Activated T-helper 2 cell treated with anti-CD3 and anti-CD28 coated beads, Interferon-gamma antibody, Interleukin-2, Interleukin-4, amounts not matched to agents 10 μg/mL and 5 μg/mL and 100 μg/mL, durations not matched to agents 14 hours and 24 hours and 36 hours (primary cell): Measurements from ENCODE around the gene ALOXE3. TPM values are rescaled to one million over a fixed set of nuclear protein-coding genes. Genes with fewer than 3 reads are reported as not detected.
"Not testable (repeated sequence)": the region's sequence is repeated elsewhere in the genome, so short reads cannot be mapped to it uniquely, and the experiment has no call there.

Experiments used
- DNase-seq: peaks from one replicate; pipeline ENCODE4 v3.0.0; 2021; ENCODE audit warnings: low spot score
- H3K27ac Mint-ChIP-seq: one replicate; pipeline ENCODE4 v1.8.0; 2021; ENCODE audit warnings: mixed read lengths
- H3K27me3 Mint-ChIP-seq: one replicate; pipeline ENCODE4 v1.8.0; 2021; ENCODE audit warnings: low read depth, mixed read lengths
- H3K36me3 Mint-ChIP-seq: one replicate; pipeline ENCODE4 v1.8.0; 2021; ENCODE audit warnings: low read depth, mixed read lengths
- H3K4me1 Mint-ChIP-seq: one replicate; pipeline ENCODE4 v1.8.0; 2021; ENCODE audit warnings: low read depth, mixed read lengths
- H3K4me3 Mint-ChIP-seq: one replicate; pipeline ENCODE4 v1.8.0; 2021; ENCODE audit warnings: low read depth, mild to moderate bottlenecking, moderate library complexity, mixed read lengths
- H3K9me3 Mint-ChIP-seq: one replicate; pipeline ENCODE4 v1.8.0; 2021; ENCODE audit warnings: mixed read lengths
- intact Hi-C: fragments of 100-400 bp; cut with micrococcal nuclease; formaldehyde crosslinking; loops from one replicate; pipeline ENCODE4 v1.15.1; 2023
- total RNA-seq: library from RNA; stranded (reverse); gene quantifications from 2 replicates; pipeline ENCODE4 v1.2.3, GENCODE V29; 2022

ALOXE3 gene
- total RNA-seq, 1 donor from 2014 or later = not detected

DNA sequence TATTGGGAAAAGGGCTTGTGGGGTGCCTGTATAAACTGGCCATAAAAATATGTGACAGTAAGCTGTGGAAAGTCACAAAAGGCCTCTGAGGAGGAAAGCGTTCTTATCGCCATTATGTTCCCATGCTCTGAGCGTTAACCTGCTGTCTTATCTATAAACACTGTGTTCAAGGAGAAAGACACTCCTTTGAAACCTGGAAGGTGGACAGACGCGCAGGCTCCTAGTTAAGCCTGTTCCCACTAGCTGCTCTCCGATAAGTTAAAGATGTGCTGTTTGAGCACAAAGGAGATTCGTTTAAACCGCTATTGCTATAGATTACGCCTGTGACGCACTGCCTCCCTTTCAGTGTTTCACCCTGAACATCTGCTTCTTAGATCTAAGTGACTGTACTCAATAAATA lies 36.0 kb downstream of the ALOXE3 start:
- Mint-ChIP-seq H3K27ac (no peak overlapping the region), H3K9me3 (no peaks in the 10 kb centered on the region), H3K4me3 (no peak overlapping the region), H3K4me1 (peaks cover 5% of the 10 kb centered on the region), H3K36me3 (no peaks in the 10 kb centered on the region), H3K27me3 (peaks cover under 1% of the 10 kb centered on the region)
- no peak for DNase-seq
- intact Hi-C loops = loop anchor here (10.0 kb wide), 1 partner anchor 223 kb away; no protein-coding TSS in a partner anchor

DNA sequence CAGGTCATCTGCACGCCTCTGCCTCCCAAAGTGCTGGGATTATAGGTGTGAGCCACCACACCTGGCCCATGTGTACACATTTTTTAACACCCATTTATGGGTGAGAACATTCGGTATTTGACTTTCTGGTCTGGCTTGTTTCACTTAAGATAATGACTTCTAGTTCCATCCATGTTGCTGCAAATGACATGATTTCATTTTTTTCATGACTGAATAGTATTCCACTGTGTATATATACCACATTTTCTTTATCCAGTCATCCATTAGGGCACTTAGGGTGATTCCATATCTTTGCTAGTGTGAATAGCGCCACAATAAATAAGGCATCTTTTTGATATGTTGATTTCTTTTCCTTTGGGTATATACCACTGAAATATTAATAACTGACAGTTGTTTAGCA lies 36.4 kb downstream of the ALOXE3 start:
- DNase-seq = no peak
- Mint-ChIP-seq H3K9me3 (no peaks in the 10 kb centered on the region), H3K27ac (no peak overlapping the region), H3K4me3 (peak overlapping the region; percentile 26), H3K36me3 (no peaks in the 10 kb centered on the region), H3K27me3 (peaks cover 2% of the 10 kb centered on the region), H3K4me1 (peaks cover 5% of the 10 kb centered on the region)
- intact Hi-C loops = loop anchor here (10.0 kb wide), 1 partner anchor 223 kb away; no protein-coding TSS in a partner anchor

DNA sequence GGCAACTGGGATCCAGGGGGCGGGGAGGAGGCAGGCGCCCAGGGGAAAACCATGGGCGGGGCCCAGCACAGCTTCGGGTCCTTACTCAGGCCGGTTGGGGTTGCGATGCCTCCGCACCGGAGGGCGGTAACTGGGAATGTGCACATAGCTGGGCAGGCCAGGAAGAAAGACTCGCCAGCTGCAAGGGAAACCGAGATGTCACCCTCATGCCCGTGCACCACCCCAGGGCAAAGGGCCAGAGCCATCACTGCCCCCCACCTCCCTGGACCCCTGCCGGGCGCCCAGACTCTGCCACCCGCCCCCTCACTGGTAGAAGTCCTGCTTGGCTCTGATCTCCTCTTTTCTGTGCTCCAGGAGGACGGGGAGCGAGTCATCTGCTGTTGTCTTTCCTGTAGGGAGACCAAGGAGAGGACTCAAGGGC lies 37.5 kb downstream of the ALOXE3 start:
- Mint-ChIP-seq H3K9me3 (no peaks in the 10 kb centered on the region), H3K36me3 (no peaks in the 10 kb centered on the region), H3K27me3 (peaks cover 8% of the 10 kb centered on the region), H3K4me1 (peaks cover 5% of the 10 kb centered on the region), H3K4me3 (peak overlapping the region; percentile 86), H3K27ac (no peak overlapping the region)
- intact Hi-C loops = loop anchor here (1.0 to 10.0 kb wide), 2 partner anchors 37 to 224 kb away; partner anchors contain the start of gene ALOXE3
- DNase-seq = no peak

GRCh38 chr17:8080208-8080798 lies 38.0 kb downstream of the ALOXE3 start:
- DNase-seq = no peak
- H3K4me1 Mint-ChIP-seq = peaks cover 5% of the 10 kb centered on the region
- H3K4me3 Mint-ChIP-seq = peak overlapping the region; percentile 86
- no peaks in the 10 kb centered on the region for H3K36me3 Mint-ChIP-seq
- H3K27ac Mint-ChIP-seq = no peak overlapping the region
- H3K27me3 Mint-ChIP-seq = peaks cover 12% of the 10 kb centered on the region
- intact Hi-C loops = loop anchor here (1.0 to 10.0 kb wide), 2 partner anchors 38 to 224 kb away; partner anchors contain the start of gene ALOXE3
- no peaks in the 10 kb centered on the region for H3K9me3 Mint-ChIP-seq

GRCh38 chr17:8079291-8080207 lies 38.8 kb downstream of the ALOXE3 start:
- DNase-seq = peak; percentile 70
- Mint-ChIP-seq H3K4me1 (peaks cover 5% of the 10 kb centered on the region), H3K9me3 (no peaks in the 10 kb centered on the region), H3K27me3 (peaks cover 17% of the 10 kb centered on the region), H3K27ac (peak overlapping the region; percentile 74), H3K36me3 (no peaks in the 10 kb centered on the region), H3K4me3 (peak overlapping the region; percentile 86)
- intact Hi-C loops = loop anchor here (1.0 to 10.0 kb wide), 2 partner anchors 39 to 225 kb away; partner anchors contain the start of gene ALOXE3

GRCh38 chr17:8077939-8078338 lies 40.4 kb downstream of the ALOXE3 start:
- H3K9me3 Mint-ChIP-seq, H3K4me3 Mint-ChIP-seq, H3K27ac Mint-ChIP-seq, intact Hi-C loops, DNase-seq, H3K36me3 Mint-ChIP-seq: not testable (repeated sequence)
- H3K4me1 Mint-ChIP-seq = peaks cover 17% of the 10 kb centered on the region
- H3K27me3 Mint-ChIP-seq = peaks cover 31% of the 10 kb centered on the region

GRCh38 chr17:8076502-8077266 lies 41.6 kb downstream of the ALOXE3 start:
- intact Hi-C loops = no loop called here
- Mint-ChIP-seq H3K9me3 (no peaks in the 10 kb centered on the region), H3K36me3 (no peaks in the 10 kb centered on the region), H3K27me3 (peaks cover 43% of the 10 kb centered on the region), H3K4me1 (peaks cover 22% of the 10 kb centered on the region), H3K4me3 (no peak overlapping the region), H3K27ac (no peak overlapping the region)
- no peak for DNase-seq

DNA sequence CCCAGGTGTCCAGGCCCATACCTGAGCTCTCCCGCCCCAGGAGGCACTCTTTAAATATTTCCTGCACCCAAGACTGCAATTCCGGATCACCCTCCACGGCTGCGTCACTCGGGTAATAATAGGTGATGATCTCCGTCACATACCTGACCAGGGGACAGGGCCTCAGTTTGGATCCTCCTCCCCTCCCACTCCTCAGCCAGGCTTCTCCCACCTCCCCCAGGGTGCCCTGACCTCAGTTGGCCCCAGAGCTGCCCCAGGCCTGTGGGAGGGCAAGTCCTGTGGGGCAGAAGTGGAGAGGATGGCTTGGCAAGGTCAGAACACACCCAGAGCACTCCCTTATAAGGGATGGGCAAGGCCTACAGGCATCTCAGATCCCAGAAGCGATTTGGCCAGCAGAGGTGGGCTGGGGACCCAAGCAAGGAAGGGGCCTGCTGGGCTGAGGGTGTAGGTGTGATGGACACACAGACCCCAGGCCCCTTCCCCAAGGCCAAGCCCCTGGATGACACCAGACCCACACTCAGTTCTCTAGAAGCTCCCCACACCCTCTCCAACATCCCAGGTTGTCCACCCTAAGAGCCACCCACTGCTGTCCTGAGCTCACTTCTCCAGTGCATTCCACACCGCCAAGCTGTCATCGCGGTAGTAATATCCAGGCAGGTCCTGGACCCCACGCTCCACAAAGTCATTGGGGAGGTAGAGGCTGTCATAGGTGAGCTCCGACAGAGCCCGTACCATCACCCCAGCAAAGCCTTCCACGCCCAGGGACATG lies 42.6 kb downstream of the ALOXE3 start:
- no peaks in the 10 kb centered on the region for H3K9me3 Mint-ChIP-seq
- H3K4me3 Mint-ChIP-seq = no peak overlapping the region
- H3K36me3 Mint-ChIP-seq = no peaks in the 10 kb centered on the region
- H3K27ac Mint-ChIP-seq = no peak overlapping the region
- H3K4me1 Mint-ChIP-seq = peaks cover 22% of the 10 kb centered on the region
- intact Hi-C loops = no loop called here
- no peak for DNase-seq
- peaks cover 50% of the 10 kb centered on the region for H3K27me3 Mint-ChIP-seq

DNA sequence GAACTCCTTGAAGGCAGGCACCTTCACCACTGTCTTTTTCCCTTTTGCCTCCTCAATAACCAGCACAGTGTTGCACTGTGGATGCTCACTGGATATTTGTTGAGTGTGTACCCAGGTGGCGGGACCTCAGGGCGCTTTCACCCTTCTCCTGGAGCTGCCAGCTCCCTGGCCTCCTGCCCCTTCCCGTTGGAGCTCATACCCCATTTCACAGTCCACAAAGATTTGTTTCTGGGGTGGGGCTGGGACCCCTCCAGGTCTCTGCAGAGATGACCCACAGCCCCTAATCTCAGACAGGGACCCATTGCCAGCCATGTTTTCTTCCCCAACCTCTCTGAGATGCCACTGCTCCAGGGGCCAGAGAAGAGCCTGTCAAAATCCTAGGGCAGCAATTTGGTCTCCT lies 43.2 kb downstream of the ALOXE3 start:
- DNase-seq = no peak
- H3K36me3 Mint-ChIP-seq = no peaks in the 10 kb centered on the region
- peaks cover 55% of the 10 kb centered on the region for H3K27me3 Mint-ChIP-seq
- peaks cover 19% of the 10 kb centered on the region for H3K4me1 Mint-ChIP-seq
- no peak overlapping the region for H3K27ac Mint-ChIP-seq
- no peaks in the 10 kb centered on the region for H3K9me3 Mint-ChIP-seq
- no peak overlapping the region for H3K4me3 Mint-ChIP-seq
- intact Hi-C loops = no loop called here

DNA sequence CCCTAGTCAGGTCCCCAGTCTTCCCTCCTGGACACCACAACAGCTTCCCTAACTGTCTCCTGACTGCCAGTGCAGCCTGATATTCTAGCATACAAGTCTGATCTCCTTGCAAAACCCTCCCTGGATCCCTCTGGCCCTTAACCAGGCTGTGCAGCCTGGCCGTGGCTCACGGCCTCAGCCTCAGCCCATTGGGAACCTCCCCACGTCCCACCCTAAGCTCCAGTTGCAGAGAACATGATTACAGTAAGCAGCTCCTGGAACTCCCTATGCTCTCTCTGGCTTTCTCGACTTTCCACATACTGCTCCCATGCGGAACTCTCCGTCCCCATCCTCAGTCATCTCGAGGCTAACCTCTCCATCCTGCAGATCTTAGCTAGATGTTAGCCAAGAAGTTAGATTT lies 43.8 kb downstream of the ALOXE3 start:
- H3K36me3 Mint-ChIP-seq = no peaks in the 10 kb centered on the region
- H3K27me3 Mint-ChIP-seq = peaks cover 55% of the 10 kb centered on the region
- H3K27ac Mint-ChIP-seq = no peak overlapping the region
- intact Hi-C loops = no loop called here
- peaks cover 19% of the 10 kb centered on the region for H3K4me1 Mint-ChIP-seq
- H3K9me3 Mint-ChIP-seq = no peaks in the 10 kb centered on the region
- no peak overlapping the region for H3K4me3 Mint-ChIP-seq
- no peak for DNase-seq

DNA sequence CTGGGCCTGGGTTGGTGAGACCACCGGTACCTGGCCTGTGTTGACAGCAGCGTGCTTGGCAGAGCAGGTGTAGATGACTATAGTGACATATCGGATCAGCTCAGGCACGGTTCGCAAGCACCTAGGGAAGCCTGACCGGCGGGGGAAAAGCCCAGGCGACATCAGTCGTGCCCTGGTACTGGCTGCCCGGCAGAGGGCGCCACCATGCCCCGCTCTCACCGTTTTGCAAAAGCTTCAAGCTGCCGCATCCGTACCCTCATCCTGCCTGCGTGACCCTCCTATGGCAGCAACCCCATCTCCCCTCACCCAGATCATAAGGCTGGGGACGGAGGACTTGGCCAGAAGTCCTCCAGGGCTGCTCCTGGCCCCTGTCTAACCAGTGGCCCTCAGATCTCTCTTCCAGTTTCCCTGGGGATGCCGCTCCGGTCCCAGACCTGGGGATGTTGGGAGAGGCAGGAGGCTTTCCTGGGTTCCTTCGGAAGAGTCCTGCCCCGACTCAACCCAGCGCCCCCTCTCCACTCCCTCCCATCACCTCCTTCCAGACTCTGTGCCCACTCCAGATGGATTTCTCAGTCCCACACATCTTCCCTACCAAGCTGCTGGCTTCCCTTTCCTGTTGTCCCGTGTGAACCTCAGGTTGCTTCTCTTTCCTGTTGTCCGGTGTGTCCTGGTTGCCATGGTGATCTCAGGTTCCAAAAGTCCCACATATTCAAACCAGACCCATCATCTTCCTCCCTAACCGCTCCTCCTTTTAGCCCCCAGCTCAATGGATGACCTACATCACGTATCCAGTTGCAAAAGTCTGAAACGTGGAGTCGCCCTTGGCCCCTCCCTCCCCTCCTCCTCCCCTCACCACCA lies 44.5 kb downstream of the ALOXE3 start:
- Mint-ChIP-seq H3K4me1 (peaks cover 16% of the 10 kb centered on the region), H3K4me3 (peak overlapping the region; percentile 64), H3K36me3 (no peaks in the 10 kb centered on the region), H3K9me3 (no peaks in the 10 kb centered on the region), H3K27me3 (peaks cover 55% of the 10 kb centered on the region), H3K27ac (peak overlapping the region; percentile 58)
- peak; percentile 73 for DNase-seq
- intact Hi-C loops = loop anchor here (2.0 kb wide), 1 partner anchor 17 kb away; no protein-coding TSS in a partner anchor
